HepG2 (cell line): ENCODE results near the gene FAM72D.
"Not testable (repeated sequence)": the region's sequence is repeated elsewhere in the genome, so short reads cannot be mapped to it uniquely, and the experiment has no call there.

Source experiments
- HDAC1 ChIP-seq: sonication (generic); formaldehyde crosslinking; IDR thresholded peaks from 2 replicates; pipeline ENCODE4 v1.5.1; 2020; ENCODE audit warnings: mild to moderate bottlenecking, missing genetic modification reagents
- NFYB ChIP-seq: sonication (generic); formaldehyde crosslinking; IDR thresholded peaks from 2 replicates; pipeline ENCODE4 v1.4.0; 2020; ENCODE audit warnings: missing genetic modification reagents

DNA sequence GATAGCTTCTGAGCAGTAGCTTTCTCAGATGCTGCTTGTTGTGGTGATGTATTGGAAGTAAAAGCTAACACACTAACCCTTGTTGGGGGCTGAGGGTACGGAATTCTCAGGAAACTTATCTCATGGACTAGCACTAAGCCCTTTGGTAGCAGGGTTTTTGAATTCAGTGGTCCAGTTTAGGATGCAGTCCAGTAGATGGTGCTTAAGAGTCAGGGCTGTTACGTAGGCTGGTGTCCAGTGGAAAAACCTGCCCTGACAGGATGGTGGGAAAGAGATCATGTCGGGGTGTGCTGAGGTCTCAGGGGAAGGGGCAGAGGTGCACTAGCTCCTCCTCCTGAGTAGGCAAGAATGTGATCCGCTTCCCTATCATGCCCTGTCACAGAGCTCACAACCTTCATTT lies 59.6 kb downstream of the FAM72D start:
- not testable (repeated sequence) for TF ChIP-seq NFYB, HDAC1 (CRISPR knock-in tag)
